Neural progenitor cell (in vitro differentiated cells): ENCODE results near the gene NFU1. TPM values are rescaled to one million over a fixed set of nuclear protein-coding genes. Genes with fewer than 3 reads are reported as not detected.
"Not testable (repeated sequence)": the region's sequence is repeated elsewhere in the genome, so short reads cannot be mapped to it uniquely, and the experiment has no call there.

Experiments
- DNase-seq: peaks from one replicate; pipeline ENCODE4 v3.0.0-alpha.2; 2016; ENCODE audit warnings: low spot score
- H2AFZ ChIP-seq: fragments of 200-600 bp; sonication (generic); replicated peaks from 2 replicates; pipeline ENCODE4 v1.6.1; 2016; ENCODE audit warnings: antibody characterized with exemption
- H3F3A ChIP-seq: fragments of 200-600 bp; sonication (generic); 2 replicates; pipeline ENCODE4 v1.6.1; 2016; ENCODE audit warnings: antibody characterized with exemption, low read depth
- H3K27ac ChIP-seq: fragments of 200-600 bp; sonication (generic); 2 replicates; pipeline ENCODE4 v1.5.1; 2016; ENCODE audit warnings: mild to moderate bottlenecking
- H3K27me3 ChIP-seq: fragments of 200-600 bp; sonication (generic); 2 replicates; pipeline ENCODE4 v1.6.1; 2016; ENCODE audit warnings: mild to moderate bottlenecking, moderate library complexity
- H3K36me3 ChIP-seq: fragments of 200-600 bp; sonication (generic); 2 replicates; pipeline ENCODE4 v1.5.1; 2016
- H3K4me1 ChIP-seq: fragments of 200-600 bp; sonication (generic); 2 replicates; pipeline ENCODE4 v1.6.1; 2016; ENCODE audit warnings: mixed run types
- H3K4me2 ChIP-seq: fragments of 200-600 bp; sonication (generic); 2 replicates; pipeline ENCODE4 v1.6.1; 2016
- H3K4me3 ChIP-seq: fragments of 200-600 bp; sonication (generic); 2 replicates; pipeline ENCODE4 v1.5.1; 2016
- H3K79me2 ChIP-seq: fragments of 200-600 bp; sonication (generic); 2 replicates; pipeline ENCODE4 v1.6.1; 2016; ENCODE audit warnings: low read depth
- H3K9ac ChIP-seq: fragments of 200-600 bp; sonication (generic); 2 replicates; pipeline ENCODE4 v1.6.1; 2016
- H3K9me3 ChIP-seq: fragments of 200-600 bp; sonication (generic); 2 replicates; pipeline ENCODE4 v1.5.1; 2016; ENCODE audit warnings: low read depth
- H4K20me1 ChIP-seq: fragments of 200-600 bp; sonication (generic); 2 replicates; pipeline ENCODE4 v1.6.1; 2016; ENCODE audit warnings: low read depth
- H3K27ac Mint-ChIP-seq: 3 replicates; pipeline ENCODE4 v1.8.0; 2021; ENCODE audit warnings: mixed read lengths
- H3K27me3 Mint-ChIP-seq: 2 replicates; pipeline ENCODE4 v1.8.0; 2022; ENCODE audit warnings: low read depth, mild to moderate bottlenecking, inconsistent platforms, moderate library complexity, mixed read lengths; ENCODE audit not compliant: insufficient read depth
- H3K36me3 Mint-ChIP-seq: 3 replicates; pipeline ENCODE4 v1.8.0; 2021; ENCODE audit warnings: mixed read lengths
- H3K4me1 Mint-ChIP-seq: 3 replicates; pipeline ENCODE4 v1.8.0; 2021; ENCODE audit warnings: mixed read lengths
- H3K4me3 Mint-ChIP-seq: 3 replicates; pipeline ENCODE4 v1.8.0; 2021; ENCODE audit warnings: mild to moderate bottlenecking, moderate library complexity, mixed read lengths
- H3K9me3 Mint-ChIP-seq: 3 replicates; pipeline ENCODE4 v1.8.0; 2020; ENCODE audit warnings: mixed read lengths
- CTCF ChIP-seq: fragments of 200-600 bp; sonication (generic); IDR thresholded peaks from 2 replicates; pipeline ENCODE4 v1.5.1; 2017; ENCODE audit warnings: antibody characterized with exemption, mild to moderate bottlenecking
- EZH2 ChIP-seq: fragments of 200-600 bp; sonication (generic); IDR thresholded peaks from 2 replicates; pipeline ENCODE4 v1.6.1; 2017; ENCODE audit warnings: antibody characterized with exemption, mild to moderate bottlenecking, moderate library complexity
- EZH2phosphoT487 ChIP-seq: fragments of 200-600 bp; sonication (generic); IDR thresholded peaks from 2 replicates; pipeline ENCODE4 v1.6.1; 2017; ENCODE audit warnings: antibody characterized with exemption
- total RNA-seq: library from RNA; depleted of rRNA; stranded (reverse); fragments of >200 nt; gene quantifications from 2 replicates; pipeline ENCODE4 v1.2.3, GENCODE V29; 2015; ENCODE audit warnings: low replicate concordance

The NFU1 gene
- total RNA-seq, 1 donor from 2014 or later = 74.3 TPM

- Histone ChIP-seq H3K36me3 (no peaks in the 10 kb centered on the region), H2AFZ (no peak overlapping the region), H3K9ac (no peak overlapping the region), H3K79me2 (no peaks in the 10 kb centered on the region), H3K4me2 (no peak overlapping the region), H3K27ac (no peak overlapping the region), H3K9me3 (no peaks in the 10 kb centered on the region), H3F3A (peaks cover 5% of the 10 kb centered on the region), H3K4me1 (peaks cover 15% of the 10 kb centered on the region), H3K4me3 (no peak overlapping the region), H4K20me1 (no peaks in the 10 kb centered on the region), H3K27me3 (no peaks in the 10 kb centered on the region)
- peaks cover 3% of the 10 kb centered on the region for H3K4me1 Mint-ChIP-seq
- no peak for DNase-seq
- H3K27me3 Mint-ChIP-seq = peaks cover 4% of the 10 kb centered on the region
- no peaks in the 10 kb centered on the region for H3K36me3 Mint-ChIP-seq
- H3K27ac Mint-ChIP-seq = no peak overlapping the region
- no peaks in the 10 kb centered on the region for H3K9me3 Mint-ChIP-seq
- TF ChIP-seq CTCF = no peak
- no peak overlapping the region for H3K4me3 Mint-ChIP-seq
Observed at GRCh38 chr2:69449906-69450305, 12.7 kb upstream of the NFU1 start.

- not testable (repeated sequence) for H3K9me3 ChIP-seq, H3K4me2 ChIP-seq, H3K36me3 Mint-ChIP-seq, H3F3A ChIP-seq, H3K79me2 ChIP-seq, H3K4me3 ChIP-seq, H3K36me3 ChIP-seq, DNase-seq, H3K4me3 Mint-ChIP-seq, H2AFZ ChIP-seq, H3K27me3 ChIP-seq, H3K27me3 Mint-ChIP-seq, H4K20me1 ChIP-seq, H3K4me1 ChIP-seq, H3K4me1 Mint-ChIP-seq, H3K9ac ChIP-seq, H3K9me3 Mint-ChIP-seq, H3K27ac Mint-ChIP-seq, H3K27ac ChIP-seq
Observed at GRCh38 chr2:69443673-69444072, 6.4 kb upstream of the NFU1 start.

GRCh38 chr2:69439499-69439898 is 2.3 kb upstream of the NFU1 start:
- DNase-seq, H2AFZ ChIP-seq, H3K36me3 Mint-ChIP-seq, H3K36me3 ChIP-seq, H3K4me3 ChIP-seq, H3K27me3 Mint-ChIP-seq, H3K27ac Mint-ChIP-seq, H3K27ac ChIP-seq, H3K4me3 Mint-ChIP-seq, H4K20me1 ChIP-seq, H3K9me3 ChIP-seq, H3K9ac ChIP-seq, H3K27me3 ChIP-seq, H3K4me2 ChIP-seq, H3K9me3 Mint-ChIP-seq: not testable (repeated sequence)
- Histone ChIP-seq H3F3A (peaks cover 19% of the 10 kb centered on the region), H3K79me2 (peaks cover 24% of the 10 kb centered on the region), H3K4me1 (peaks cover 16% of the 10 kb centered on the region)
- peaks cover 23% of the 10 kb centered on the region for H3K4me1 Mint-ChIP-seq

- Histone ChIP-seq H4K20me1 (no peaks in the 10 kb centered on the region), H3K79me2 (peaks cover 31% of the 10 kb centered on the region), H3F3A (peaks cover 19% of the 10 kb centered on the region), H3K36me3 (no peaks in the 10 kb centered on the region), H3K9ac (no peak overlapping the region), H2AFZ (no peak overlapping the region), H3K27me3 (no peaks in the 10 kb centered on the region), H3K27ac (no peak overlapping the region), H3K4me1 (peaks cover 16% of the 10 kb centered on the region), H3K9me3 (no peaks in the 10 kb centered on the region), H3K4me2 (no peak overlapping the region), H3K4me3 (no peak overlapping the region)
- no peak for DNase-seq
- TF ChIP-seq CTCF (no peak), EZH2phosphoT487 (no peak), EZH2 (no peak)
- Mint-ChIP-seq H3K4me1 (peaks cover 23% of the 10 kb centered on the region), H3K27me3 (no peaks in the 10 kb centered on the region), H3K9me3 (no peaks in the 10 kb centered on the region), H3K36me3 (peaks cover 6% of the 10 kb centered on the region), H3K4me3 (peak overlapping the region; percentile 57), H3K27ac (no peak overlapping the region)
Observed at GRCh38 chr2:69438580-69438979, 1.3 kb upstream of the NFU1 start.
